WTC11 (cell line): Measurements from ENCODE around the gene TOR4A. TPM values are rescaled to one million over a fixed set of nuclear protein-coding genes. Genes with fewer than 3 reads are reported as not detected.
A peak's percentile ranks its signal among the peaks of the same experiment; 100 is the strongest.

Source experiments
- ATAC-seq: fragments of 200-7000 bp; cut with Tn5 transposase; 2 replicates; pipeline ENCODE4 v1.10.0; 2021; ENCODE audit warnings: mild to moderate bottlenecking, moderate library complexity
- CTCF ChIA-PET: fragments of 300-600 bp; sonication (Branson Sonifier 250); formaldehyde crosslinking; loops from one replicate; lab custom pipeline; 2021; ENCODE audit warnings: antibody characterized with exemption; lab: Charles Lee
- POLR2A ChIA-PET: fragments of 350-600 bp; sonication (Branson Sonifier 250); formaldehyde crosslinking; loops from one replicate; lab custom pipeline; 2021; ENCODE audit warnings: antibody characterized with exemption; lab: Charles Lee
- DNase-seq: peaks from one replicate; pipeline ENCODE4 v3.0.0; 2021; ENCODE audit warnings: low spot score
- H3K27ac Mint-ChIP-seq: 2 replicates; pipeline ENCODE4 v1.8.0; 2021; ENCODE audit warnings: mixed read lengths
- H3K27me3 Mint-ChIP-seq: 2 replicates; pipeline ENCODE4 v1.8.0; 2021; ENCODE audit warnings: low read depth, mild to moderate bottlenecking, moderate library complexity, mixed read lengths
- H3K36me3 Mint-ChIP-seq: 2 replicates; pipeline ENCODE4 v1.8.0; 2021; ENCODE audit warnings: mixed read lengths
- H3K4me1 Mint-ChIP-seq: 2 replicates; pipeline ENCODE4 v1.8.0; 2022; ENCODE audit warnings: mixed read lengths
- H3K4me3 Mint-ChIP-seq: 2 replicates; pipeline ENCODE4 v1.8.0; 2021; ENCODE audit warnings: mild to moderate bottlenecking, moderate library complexity, mixed read lengths
- H3K9me3 Mint-ChIP-seq: 2 replicates; pipeline ENCODE4 v1.8.0; 2021; ENCODE audit warnings: mixed read lengths
- ATF2 ChIP-seq: sonication (generic); formaldehyde crosslinking; IDR thresholded peaks from 2 replicates; pipeline ENCODE4 v1.8.1; 2022; ENCODE audit warnings: low read depth, missing genetic modification reagents, borderline replicate concordance
- CBFB ChIP-seq: sonication (generic); formaldehyde crosslinking; IDR thresholded peaks from 2 replicates; pipeline ENCODE4 v1.8.1; 2022; ENCODE audit warnings: mild to moderate bottlenecking, low read depth, missing genetic modification reagents
- FOXK1 ChIP-seq: sonication (generic); formaldehyde crosslinking; IDR thresholded peaks from 2 replicates; pipeline ENCODE4 v1.8.0; 2022; ENCODE audit warnings: mild to moderate bottlenecking, moderate library complexity, missing genetic modification reagents
- NFATC4 ChIP-seq: fragments of 250-450 bp; sonication (Bioruptor Pico); IDR thresholded peaks from 2 replicates; pipeline ENCODE4 v1.9.0; 2021; ENCODE audit warnings: mild to moderate bottlenecking
- NFYB ChIP-seq: sonication (generic); formaldehyde crosslinking; conservative IDR thresholded peaks from 2 replicates; pipeline ENCODE4 v1.8.0; 2022; ENCODE audit warnings: low read depth, missing genetic modification reagents
- NR3C1 ChIP-seq: sonication (generic); formaldehyde crosslinking; conservative IDR thresholded peaks from 2 replicates; pipeline ENCODE4 v1.8.1; 2023; ENCODE audit warnings: low read depth, mild to moderate bottlenecking, missing genetic modification reagents
- SP1 ChIP-seq: sonication (generic); formaldehyde crosslinking; conservative IDR thresholded peaks from 2 replicates; pipeline ENCODE4 v1.8.1; 2022; ENCODE audit warnings: missing genetic modification reagents
- ZNF121 ChIP-seq: sonication (generic); formaldehyde crosslinking; IDR thresholded peaks from 2 replicates; pipeline ENCODE4 v1.8.0; 2023; ENCODE audit warnings: missing genetic modification reagents
- ZNF396 ChIP-seq: fragments of 250-450 bp; sonication (Bioruptor Pico); IDR thresholded peaks from 2 replicates; pipeline ENCODE4 v1.8.0; 2021; ENCODE audit warnings: mild to moderate bottlenecking, moderate library complexity, borderline replicate concordance
- ZNF423 ChIP-seq: fragments of 250-450 bp; sonication (Bioruptor Pico); IDR thresholded peaks from 2 replicates; pipeline ENCODE4 v2.1.2; 2022; ENCODE audit warnings: mild to moderate bottlenecking, moderate library complexity
- ZNF532 ChIP-seq: fragments of 250-450 bp; sonication (Bioruptor Pico); IDR thresholded peaks from 2 replicates; pipeline ENCODE4 v1.9.0; 2021; ENCODE audit warnings: mild to moderate bottlenecking, borderline replicate concordance
- total RNA-seq: library from RNA; stranded (reverse); gene quantifications from 3 replicates; pipeline ENCODE4 v1.2.3, GENCODE V29; 2021
- TF ChIP-seq, protein P1 (sequence below): sonication (generic); formaldehyde crosslinking; IDR thresholded peaks from 2 replicates; pipeline ENCODE4 v1.8.1; 2022; ENCODE audit warnings: mild to moderate bottlenecking, moderate library complexity, missing genetic modification reagents
- TF ChIP-seq, protein P2 (sequence below): sonication (generic); formaldehyde crosslinking; IDR thresholded peaks from 2 replicates; pipeline ENCODE4 v1.8.1; 2023; ENCODE audit warnings: mild to moderate bottlenecking, moderate library complexity, missing genetic modification reagents
- TF ChIP-seq, protein P3 (sequence below): sonication (generic); formaldehyde crosslinking; IDR thresholded peaks from 2 replicates; pipeline ENCODE4 v1.8.1; 2023; ENCODE audit warnings: mild to moderate bottlenecking, missing genetic modification reagents, moderate library complexity
- TF ChIP-seq, protein P4 (sequence below): sonication (generic); formaldehyde crosslinking; IDR thresholded peaks from 2 replicates; pipeline ENCODE4 v1.8.0; 2023; ENCODE audit warnings: mild to moderate bottlenecking, missing genetic modification reagents

TOR4A gene
- total RNA-seq, 1 experiment from 2014 or later: 7.3 TPM

- no peak for TF ChIP-seq NFYB (CRISPR knock-in tag)
- no peak for TF ChIP-seq ZNF423 (CRISPR knock-in tag)
- TF ChIP-seq, protein P1, sequence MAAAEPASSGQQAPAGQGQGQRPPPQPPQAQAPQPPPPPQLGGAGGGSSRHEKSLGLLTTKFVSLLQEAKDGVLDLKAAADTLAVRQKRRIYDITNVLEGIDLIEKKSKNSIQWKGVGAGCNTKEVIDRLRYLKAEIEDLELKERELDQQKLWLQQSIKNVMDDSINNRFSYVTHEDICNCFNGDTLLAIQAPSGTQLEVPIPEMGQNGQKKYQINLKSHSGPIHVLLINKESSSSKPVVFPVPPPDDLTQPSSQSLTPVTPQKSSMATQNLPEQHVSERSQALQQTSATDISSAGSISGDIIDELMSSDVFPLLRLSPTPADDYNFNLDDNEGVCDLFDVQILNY: 0 out of 2 replicates have a peak, but pooled peaks have one; percentile 45
- no peak for TF ChIP-seq CBFB (CRISPR knock-in tag)
- TF ChIP-seq, protein P2, sequence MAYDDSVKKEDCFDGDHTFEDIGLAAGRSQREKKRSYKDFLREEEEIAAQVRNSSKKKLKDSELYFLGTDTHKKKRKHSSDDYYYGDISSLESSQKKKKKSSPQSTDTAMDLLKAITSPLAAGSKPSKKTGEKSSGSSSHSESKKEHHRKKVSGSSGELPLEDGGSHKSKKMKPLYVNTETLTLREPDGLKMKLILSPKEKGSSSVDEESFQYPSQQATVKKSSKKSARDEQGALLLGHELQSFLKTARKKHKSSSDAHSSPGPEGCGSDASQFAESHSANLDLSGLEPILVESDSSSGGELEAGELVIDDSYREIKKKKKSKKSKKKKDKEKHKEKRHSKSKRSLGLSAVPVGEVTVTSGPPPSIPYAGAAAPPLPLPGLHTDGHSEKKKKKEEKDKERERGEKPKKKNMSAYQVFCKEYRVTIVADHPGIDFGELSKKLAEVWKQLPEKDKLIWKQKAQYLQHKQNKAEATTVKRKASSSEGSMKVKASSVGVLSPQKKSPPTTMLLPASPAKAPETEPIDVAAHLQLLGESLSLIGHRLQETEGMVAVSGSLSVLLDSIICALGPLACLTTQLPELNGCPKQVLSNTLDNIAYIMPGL (CRISPR knock-in tag): peak; percentile 76; the same call in 1 of the 2 replicates
- no peak for TF ChIP-seq ATF2 (CRISPR knock-in tag)
- peak; percentile 99 for TF ChIP-seq SP1 (CRISPR knock-in tag)
Measured at GRCh38 chr9:137254624-137255447, 22.7 kb upstream of the TOR4A start, which contains the start of gene NELFB (continued).

DNA sequence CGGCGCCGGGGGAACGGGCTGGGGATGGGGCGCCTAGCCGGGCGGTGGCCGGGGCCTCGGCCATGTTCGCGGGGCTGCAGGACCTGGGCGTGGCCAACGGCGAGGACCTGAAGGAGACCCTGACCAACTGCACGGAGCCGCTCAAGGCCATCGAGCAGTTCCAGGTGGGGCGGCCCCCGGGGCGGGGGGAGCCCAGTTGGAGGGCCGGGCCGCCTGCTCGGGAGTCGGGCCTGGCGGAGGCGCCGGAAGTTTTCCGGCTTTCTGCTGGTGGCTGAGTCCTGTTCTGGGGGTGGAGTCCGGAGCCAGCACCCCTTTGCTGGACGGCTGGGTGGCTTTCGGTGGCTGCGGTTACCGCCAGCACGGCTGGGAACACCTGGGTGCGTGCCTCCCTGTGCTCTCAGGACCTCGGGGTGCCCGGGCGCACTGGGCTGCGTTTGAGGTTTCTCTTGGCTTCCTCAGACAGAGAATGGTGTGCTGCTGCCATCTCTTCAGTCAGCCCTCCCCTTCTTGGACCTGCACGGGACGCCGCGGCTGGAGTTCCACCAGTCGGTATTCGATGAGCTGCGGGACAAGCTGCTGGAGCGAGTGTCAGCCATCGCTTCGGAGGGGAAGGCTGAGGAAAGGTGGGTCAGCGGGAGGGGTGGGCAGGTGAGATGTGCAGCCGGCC lies 21.9 kb upstream of the TOR4A start:
- peaks cover 8% of the 10 kb centered on the region for H3K4me1 Mint-ChIP-seq
- H3K27me3 Mint-ChIP-seq: peaks cover 7% of the 10 kb centered on the region; the same call in 1 of the 2 replicates
- H3K9me3 Mint-ChIP-seq: no peaks in the 10 kb centered on the region
- H3K27ac Mint-ChIP-seq: no peak overlapping the region
- peak; percentile 27; the same call in 1 of the 2 replicates for TF ChIP-seq SP1 (CRISPR knock-in tag)
- TF ChIP-seq ZNF532 (CRISPR knock-in tag): no peak
- no peak for TF ChIP-seq NR3C1 (CRISPR knock-in tag)
- TF ChIP-seq NFATC4 (CRISPR knock-in tag): no peak
- no peak for TF ChIP-seq FOXK1 (CRISPR knock-in tag)
- TF ChIP-seq, protein P3, sequence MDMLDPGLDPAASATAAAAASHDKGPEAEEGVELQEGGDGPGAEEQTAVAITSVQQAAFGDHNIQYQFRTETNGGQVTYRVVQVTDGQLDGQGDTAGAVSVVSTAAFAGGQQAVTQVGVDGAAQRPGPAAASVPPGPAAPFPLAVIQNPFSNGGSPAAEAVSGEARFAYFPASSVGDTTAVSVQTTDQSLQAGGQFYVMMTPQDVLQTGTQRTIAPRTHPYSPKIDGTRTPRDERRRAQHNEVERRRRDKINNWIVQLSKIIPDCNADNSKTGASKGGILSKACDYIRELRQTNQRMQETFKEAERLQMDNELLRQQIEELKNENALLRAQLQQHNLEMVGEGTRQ (CRISPR knock-in tag): peak; percentile 18; the same call in 1 of the 2 replicates
- TF ChIP-seq ZNF396 (CRISPR knock-in tag): no peak
- TF ChIP-seq, protein P2 (CRISPR knock-in tag): 0 out of 2 replicates have a peak, but pooled peaks have one; percentile 3
- TF ChIP-seq, protein P4, sequence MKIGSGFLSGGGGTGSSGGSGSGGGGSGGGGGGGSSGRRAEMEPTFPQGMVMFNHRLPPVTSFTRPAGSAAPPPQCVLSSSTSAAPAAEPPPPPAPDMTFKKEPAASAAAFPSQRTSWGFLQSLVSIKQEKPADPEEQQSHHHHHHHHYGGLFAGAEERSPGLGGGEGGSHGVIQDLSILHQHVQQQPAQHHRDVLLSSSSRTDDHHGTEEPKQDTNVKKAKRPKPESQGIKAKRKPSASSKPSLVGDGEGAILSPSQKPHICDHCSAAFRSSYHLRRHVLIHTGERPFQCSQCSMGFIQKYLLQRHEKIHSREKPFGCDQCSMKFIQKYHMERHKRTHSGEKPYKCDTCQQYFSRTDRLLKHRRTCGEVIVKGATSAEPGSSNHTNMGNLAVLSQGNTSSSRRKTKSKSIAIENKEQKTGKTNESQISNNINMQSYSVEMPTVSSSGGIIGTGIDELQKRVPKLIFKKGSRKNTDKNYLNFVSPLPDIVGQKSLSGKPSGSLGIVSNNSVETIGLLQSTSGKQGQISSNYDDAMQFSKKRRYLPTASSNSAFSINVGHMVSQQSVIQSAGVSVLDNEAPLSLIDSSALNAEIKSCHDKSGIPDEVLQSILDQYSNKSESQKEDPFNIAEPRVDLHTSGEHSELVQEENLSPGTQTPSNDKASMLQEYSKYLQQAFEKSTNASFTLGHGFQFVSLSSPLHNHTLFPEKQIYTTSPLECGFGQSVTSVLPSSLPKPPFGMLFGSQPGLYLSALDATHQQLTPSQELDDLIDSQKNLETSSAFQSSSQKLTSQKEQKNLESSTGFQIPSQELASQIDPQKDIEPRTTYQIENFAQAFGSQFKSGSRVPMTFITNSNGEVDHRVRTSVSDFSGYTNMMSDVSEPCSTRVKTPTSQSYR (CRISPR knock-in tag): no peak
- no peak for TF ChIP-seq ZNF121
- TF ChIP-seq, protein P1: no peak
- peak overlapping the region; percentile 83 for H3K4me3 Mint-ChIP-seq
- ATAC-seq (peak; percentile 38), DNase-seq (peak; percentile 57)
- H3K36me3 Mint-ChIP-seq: peaks cover 16% of the 10 kb centered on the region
- ChIA-PET POLR2A (interaction anchor here (1.5 to 1.6 kb wide), 2 partner anchors 15 to 55 kb away, joined by 4 to 8 read pairs; partner anchors contain the start of genes TPRN and TUBB4B), CTCF (interaction anchor here (0.8 to 4.6 kb wide), 9 partner anchors 11 to 192 kb away, joined by 3 to 59 read pairs (median 7); partner anchors contain the start of gene TOR4A)
